Esophagus muscularis mucosa (tissue), 4 donors: ENCODE data around the gene KRTAP10-4.

Experiments
- CTCF ChIP-seq, 3 experiments: fragments of 200-600 bp in 2 of 3; fragments of 450-650 bp in 1 of 3; sonication (generic) in 2 of 3; IDR thresholded peaks; one replicate each; pipeline ENCODE4 v1.5.1; 2017 to 2019; ENCODE audit warnings: antibody characterized with exemption in 3 of 3, mild to moderate bottlenecking in 2 of 3, moderate library complexity in 1 of 3
- EP300 ChIP-seq: sonication (generic); formaldehyde crosslinking; IDR thresholded peaks from one replicate; pipeline ENCODE4 v1.6.1; 2017; ENCODE audit warnings: antibody characterized with exemption
- POLR2A ChIP-seq: fragments of 450-650 bp; IDR thresholded peaks from one replicate; pipeline ENCODE4 v1.6.1; 2017; ENCODE audit warnings: antibody characterized with exemption, moderate library complexity, mild to moderate bottlenecking, low read depth

- no peak for TF ChIP-seq CTCF (IDR thresholded peaks at IDR 0.05)
- TF ChIP-seq POLR2A = no peak
- no peak for TF ChIP-seq EP300
Measured at GRCh38 chr21:44606495-44606894, 33.0 kb downstream of the KRTAP10-4 start.
